Right lobe of liver (tissue), 6 donors: Measurements from ENCODE around the gene MBP. TPM values are rescaled to one million over a fixed set of nuclear protein-coding genes. Genes with fewer than 3 reads are reported as not detected.

Experiments
- ATAC-seq, 4 donors: fragments of 200-7000 bp; cut with Tn5 transposase; one replicate each; pipeline ENCODE4 v1.9.1; 2020; ENCODE audit warnings: mild to moderate bottlenecking in 4 of 4, moderate library complexity in 4 of 4
- DNase-seq, 3 donors: peaks; one replicate each; pipeline ENCODE4 v3.0.0-alpha.2; 2020
- H3K27ac ChIP-seq, 3 donors: fragments of 200-600 bp; one replicate each; pipeline ENCODE4 v1.8.0; 2022
- H3K27me3 ChIP-seq, 2 donors: fragments of 200-600 bp; one replicate each; pipeline ENCODE4 v1.8.0; 2022
- H3K36me3 ChIP-seq, 4 donors: fragments of 200-600 bp; sonication (generic) in 1 of 4; one replicate each; pipeline versions ENCODE4 v1.5.1 to v1.8.0; 2017 to 2022; ENCODE audit warnings: control low read depth in 1 of 4
- H3K4me1 ChIP-seq, 4 donors: fragments of 200-600 bp; sonication (generic) in 1 of 4; one replicate each; pipeline versions ENCODE4 v1.5.1 to v1.8.0; 2017 to 2022; ENCODE audit warnings: control low read depth in 1 of 4
- H3K4me3 ChIP-seq, 3 donors: fragments of 200-600 bp; one replicate each; pipeline ENCODE4 v1.8.0; 2022
- H3K9me3 ChIP-seq, 4 donors: fragments of 200-600 bp; sonication (generic) in 1 of 4; one replicate each; pipeline versions ENCODE4 v1.5.1 to v1.8.0; 2017 to 2022; ENCODE audit warnings: control low read depth in 1 of 4
- POLR2A ChIP-seq: fragments of 450-650 bp; IDR thresholded peaks from one replicate; pipeline ENCODE4 v1.6.1; 2017; ENCODE audit warnings: antibody characterized with exemption, mild to moderate bottlenecking
- WGBS: methylation state at CpG from one replicate; pipeline ENCODE4 v1.1.6; 2018; ENCODE audit warnings: low coverage, low lambda C conversion rate; ENCODE audit not compliant: insufficient coverage; ENCODE audit errors: missing lambda C conversion rate; 5-methylcytosine and 5-hydroxymethylcytosine counted together
- intact Hi-C, 2 donors: fragments of 100-400 bp; cut with DNase I; formaldehyde crosslinking; loops; one replicate each; pipeline versions ENCODE4 v1.11.2 to v1.14.1; 2022
- total RNA-seq, 6 experiments: library from RNA; depleted of rRNA in 2 of 6; stranded (reverse); fragments of >200 nt in 2 of 6; fragmentation: NEBNext Ultra II Directional in 3 of 6; extraction: Animal tissue kit (Norgen Biotek cat#: 25700) in 3 of 6; gene quantifications; one replicate each; pipeline versions ENCODE4 v1.1.0 to v1.2.4, GENCODE V29; 2016 to 2023
- TF ChIP-seq, protein P1 (sequence below), 4 donors: fragments of 200-600 bp in 3 of 4; fragments of 450-650 bp in 1 of 4; IDR thresholded peaks; one replicate each; pipeline versions ENCODE4 v1.5.1 to v1.8.0; 2016 to 2022; ENCODE audit warnings: antibody characterized with exemption in 4 of 4, mild to moderate bottlenecking in 2 of 4
- donor health status: DM: no; HTN: yes; CAD: no.
- donor health status: DM: no; HTN: no; CAD: no.
- donor health status: DM: no; HTN: no; CAD: no.
- donor health status: DM: no; HTN: yes; CAD: no.
- donor health status: DM: no; HTN: yes; CAD: no.

Gene MBP
- total RNA-seq, 6 experiments from 2014 or later, result 24.0 to 40.8 (median 27.6) TPM

DNA sequence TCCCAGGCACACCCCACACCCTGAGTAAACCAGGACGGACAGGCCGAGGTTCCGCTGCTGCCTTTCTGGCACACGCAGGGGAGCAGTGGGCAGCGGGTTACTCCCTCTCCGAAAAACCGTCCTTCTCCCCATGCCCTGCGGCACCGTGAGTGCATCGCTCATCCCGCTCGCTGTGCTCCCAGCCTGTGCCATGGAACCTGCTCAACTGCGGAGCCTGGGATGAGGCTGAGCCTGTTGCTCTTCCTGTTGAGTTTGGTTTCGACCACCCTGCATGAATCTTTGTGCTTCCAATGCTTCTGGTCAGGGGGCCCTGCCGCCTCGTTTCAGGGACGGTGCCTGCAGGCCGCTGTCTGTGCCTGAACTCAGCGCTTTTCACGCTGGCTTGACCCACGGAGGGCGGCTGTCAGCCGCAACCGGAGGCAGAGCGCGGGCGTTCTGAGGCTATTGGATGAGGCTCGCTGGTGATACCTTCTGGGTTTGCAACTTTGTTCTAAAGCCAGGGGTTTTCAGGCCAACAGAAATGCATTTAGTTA lies 106.7 kb downstream of the MBP start:
- no peaks in the 10 kb centered on the region for H3K27me3 ChIP-seq
- no peak for TF ChIP-seq POLR2A
- TF ChIP-seq, protein P1, sequence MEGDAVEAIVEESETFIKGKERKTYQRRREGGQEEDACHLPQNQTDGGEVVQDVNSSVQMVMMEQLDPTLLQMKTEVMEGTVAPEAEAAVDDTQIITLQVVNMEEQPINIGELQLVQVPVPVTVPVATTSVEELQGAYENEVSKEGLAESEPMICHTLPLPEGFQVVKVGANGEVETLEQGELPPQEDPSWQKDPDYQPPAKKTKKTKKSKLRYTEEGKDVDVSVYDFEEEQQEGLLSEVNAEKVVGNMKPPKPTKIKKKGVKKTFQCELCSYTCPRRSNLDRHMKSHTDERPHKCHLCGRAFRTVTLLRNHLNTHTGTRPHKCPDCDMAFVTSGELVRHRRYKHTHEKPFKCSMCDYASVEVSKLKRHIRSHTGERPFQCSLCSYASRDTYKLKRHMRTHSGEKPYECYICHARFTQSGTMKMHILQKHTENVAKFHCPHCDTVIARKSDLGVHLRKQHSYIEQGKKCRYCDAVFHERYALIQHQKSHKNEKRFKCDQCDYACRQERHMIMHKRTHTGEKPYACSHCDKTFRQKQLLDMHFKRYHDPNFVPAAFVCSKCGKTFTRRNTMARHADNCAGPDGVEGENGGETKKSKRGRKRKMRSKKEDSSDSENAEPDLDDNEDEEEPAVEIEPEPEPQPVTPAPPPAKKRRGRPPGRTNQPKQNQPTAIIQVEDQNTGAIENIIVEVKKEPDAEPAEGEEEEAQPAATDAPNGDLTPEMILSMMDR (IDR thresholded peaks at IDR 0.05), result no peak
- no peak overlapping the region for H3K27ac ChIP-seq
- no peak overlapping the region for H3K4me3 ChIP-seq
- DNase-seq, result no peak
- peaks cover 0 to 8% (median 0%) of the 10 kb centered on the region in 4 donors for H3K36me3 ChIP-seq
- no peaks in the 10 kb centered on the region for H3K4me1 ChIP-seq
- 95% methylated on average over 13 of the region's 28 CpGs for WGBS
- no peaks in the 10 kb centered on the region for H3K9me3 ChIP-seq
- intact Hi-C loops, result no loop called here
- ATAC-seq, result peak in 1 of 4 donors; percentile 23

DNA sequence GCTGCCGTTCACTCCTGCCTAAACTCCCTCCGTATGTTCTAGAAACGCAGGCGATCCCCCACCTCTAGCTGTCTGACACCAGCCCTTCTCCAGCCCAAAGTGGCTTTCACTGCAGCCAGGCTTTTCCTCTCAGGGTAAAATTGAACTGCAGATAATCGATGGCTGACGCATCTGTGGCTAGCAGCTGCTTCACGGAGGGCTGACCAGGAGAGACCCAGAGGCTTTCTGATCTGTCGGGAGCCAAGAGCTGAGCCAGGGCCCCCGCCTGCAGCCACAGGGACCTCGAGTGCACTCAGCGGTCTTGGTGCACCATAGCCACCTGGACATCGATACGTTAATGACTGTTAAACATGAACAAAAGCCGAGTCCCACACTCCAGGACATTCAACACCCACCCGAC lies 107.5 kb downstream of the MBP start:
- Histone ChIP-seq H3K4me1 (no peaks in the 10 kb centered on the region), H3K27ac (no peak overlapping the region), H3K4me3 (no peak overlapping the region), H3K27me3 (no peaks in the 10 kb centered on the region), H3K36me3 (peaks cover 0 to 8% (median 0%) of the 10 kb centered on the region in 4 donors), H3K9me3 (no peaks in the 10 kb centered on the region)
- no peak for DNase-seq
- ATAC-seq, result no peak
- intact Hi-C loops, result no loop called here
- WGBS, result 83% methylated on average over 14 of the region's 15 CpGs
- TF ChIP-seq POLR2A, result no peak
- TF ChIP-seq, protein P1 (IDR thresholded peaks at IDR 0.05), result no peak

DNA sequence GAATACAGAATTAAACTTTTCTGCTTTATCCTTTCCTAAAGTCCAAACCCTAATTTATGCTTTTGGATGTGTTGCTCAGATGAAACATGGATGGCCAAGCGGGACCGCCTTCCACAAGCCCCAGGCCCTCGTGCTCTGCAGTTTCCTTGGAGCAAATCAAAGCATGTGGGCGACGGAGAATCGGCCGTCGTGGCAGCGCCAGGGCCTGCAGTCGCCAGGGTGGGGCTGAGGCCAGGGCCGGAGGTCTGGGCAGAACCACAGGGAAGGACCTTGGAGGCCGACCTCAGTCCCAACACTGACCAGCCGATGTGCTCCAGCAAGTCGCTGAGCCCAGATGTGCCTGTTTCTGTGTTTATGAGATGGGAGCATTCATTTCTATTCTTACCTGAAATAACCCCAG lies 108.1 kb downstream of the MBP start:
- H3K36me3 ChIP-seq, result peaks cover 0 to 8% (median 0%) of the 10 kb centered on the region in 4 donors
- 94% methylated on average over 9 of the region's 14 CpGs for WGBS
- ATAC-seq (no peak), DNase-seq (no peak)
- intact Hi-C loops, result no loop called here
- TF ChIP-seq POLR2A, result no peak
- TF ChIP-seq, protein P1 (IDR thresholded peaks at IDR 0.05), result no peak
- H3K27ac ChIP-seq, result no peak overlapping the region
- H3K9me3 ChIP-seq, result no peaks in the 10 kb centered on the region
- no peaks in the 10 kb centered on the region for H3K4me1 ChIP-seq
- H3K4me3 ChIP-seq, result no peak overlapping the region
- no peaks in the 10 kb centered on the region for H3K27me3 ChIP-seq

DNA sequence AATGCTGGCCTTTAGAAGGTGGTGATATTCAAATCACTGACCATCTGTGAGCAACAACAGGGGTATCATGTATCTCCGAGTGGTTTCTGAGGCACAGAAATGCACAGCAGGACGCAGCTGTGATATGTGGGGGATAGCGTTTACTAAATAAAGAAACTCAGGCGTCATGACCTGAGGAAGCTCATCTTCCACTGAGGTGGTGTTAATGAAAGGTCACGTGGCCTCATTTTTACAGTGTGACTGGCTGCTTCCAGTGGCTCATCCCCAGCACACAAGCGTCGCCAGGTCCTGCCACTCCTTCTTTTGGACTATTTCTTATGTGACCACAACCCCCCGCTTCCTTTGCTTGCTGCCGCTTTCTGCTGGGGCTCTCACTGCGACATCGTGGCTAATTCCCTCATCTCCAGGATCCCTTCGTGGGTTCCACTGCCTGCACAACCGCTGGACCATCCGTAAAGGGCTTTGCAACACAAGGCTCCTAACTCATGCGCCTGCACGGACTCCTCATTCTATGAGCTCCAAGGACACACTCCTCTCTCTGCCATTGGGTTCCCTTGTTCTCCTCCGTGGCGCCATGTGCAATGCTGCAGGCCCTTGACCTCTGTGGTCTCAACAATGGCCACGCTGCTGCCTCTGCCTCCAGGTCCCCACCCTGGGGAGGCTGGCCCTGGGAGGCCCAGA lies 109.3 kb downstream of the MBP start:
- intact Hi-C loops, result no loop called here
- Histone ChIP-seq H3K27me3 (no peaks in the 10 kb centered on the region), H3K4me3 (no peak overlapping the region), H3K4me1 (no peaks in the 10 kb centered on the region), H3K36me3 (peaks cover 0 to 8% (median 0%) of the 10 kb centered on the region in 4 donors), H3K27ac (no peak overlapping the region), H3K9me3 (no peaks in the 10 kb centered on the region)
- DNase-seq (no peak), ATAC-seq (peak in 2 of 4 donors; percentile 18 to 21)
- WGBS, result 64% methylated on average over 17 of the region's 19 CpGs
- no peak for TF ChIP-seq POLR2A
- TF ChIP-seq, protein P1 (IDR thresholded peaks at IDR 0.05), result no peak
